HUES48 (cell line): ENCODE results near the gene RRP9.
"Not testable (repeated sequence)": the region's sequence is repeated elsewhere in the genome, so short reads cannot be mapped to it uniquely, and the experiment has no call there.

Source experiments
- H3K27ac ChIP-seq: one replicate; pipeline ENCODE4 v1.7.0; 2013; ENCODE audit warnings: low read depth, low read length, inconsistent platforms
- H3K27me3 ChIP-seq: 2 replicates; pipeline ENCODE4 v1.6.1; 2013; ENCODE audit warnings: mild to moderate bottlenecking, low read length; ENCODE audit not compliant: control insufficient read depth, insufficient read depth
- H3K36me3 ChIP-seq: 2 replicates; pipeline ENCODE4 v1.6.1; 2013; ENCODE audit warnings: low read length; ENCODE audit not compliant: control insufficient read depth, insufficient read depth
- H3K4me1 ChIP-seq: 2 replicates; pipeline ENCODE4 v1.6.1; 2013; ENCODE audit warnings: mild to moderate bottlenecking, low read length; ENCODE audit not compliant: control insufficient read depth, insufficient read depth
- H3K4me3 ChIP-seq: 2 replicates; pipeline ENCODE4 v1.5.1; 2013; ENCODE audit warnings: mild to moderate bottlenecking, low read depth, low read length
- H3K9ac ChIP-seq: 2 replicates; pipeline ENCODE4 v1.6.1; 2013; ENCODE audit warnings: mild to moderate bottlenecking, low read depth, low read length, moderate library complexity
- H3K9me3 ChIP-seq: 2 replicates; pipeline ENCODE4 v1.6.1; 2013; ENCODE audit warnings: low read length; ENCODE audit not compliant: control insufficient read depth, insufficient read depth

Gene RRP9, protein sequence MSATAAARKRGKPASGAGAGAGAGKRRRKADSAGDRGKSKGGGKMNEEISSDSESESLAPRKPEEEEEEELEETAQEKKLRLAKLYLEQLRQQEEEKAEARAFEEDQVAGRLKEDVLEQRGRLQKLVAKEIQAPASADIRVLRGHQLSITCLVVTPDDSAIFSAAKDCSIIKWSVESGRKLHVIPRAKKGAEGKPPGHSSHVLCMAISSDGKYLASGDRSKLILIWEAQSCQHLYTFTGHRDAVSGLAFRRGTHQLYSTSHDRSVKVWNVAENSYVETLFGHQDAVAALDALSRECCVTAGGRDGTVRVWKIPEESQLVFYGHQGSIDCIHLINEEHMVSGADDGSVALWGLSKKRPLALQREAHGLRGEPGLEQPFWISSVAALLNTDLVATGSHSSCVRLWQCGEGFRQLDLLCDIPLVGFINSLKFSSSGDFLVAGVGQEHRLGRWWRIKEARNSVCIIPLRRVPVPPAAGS

DNA sequence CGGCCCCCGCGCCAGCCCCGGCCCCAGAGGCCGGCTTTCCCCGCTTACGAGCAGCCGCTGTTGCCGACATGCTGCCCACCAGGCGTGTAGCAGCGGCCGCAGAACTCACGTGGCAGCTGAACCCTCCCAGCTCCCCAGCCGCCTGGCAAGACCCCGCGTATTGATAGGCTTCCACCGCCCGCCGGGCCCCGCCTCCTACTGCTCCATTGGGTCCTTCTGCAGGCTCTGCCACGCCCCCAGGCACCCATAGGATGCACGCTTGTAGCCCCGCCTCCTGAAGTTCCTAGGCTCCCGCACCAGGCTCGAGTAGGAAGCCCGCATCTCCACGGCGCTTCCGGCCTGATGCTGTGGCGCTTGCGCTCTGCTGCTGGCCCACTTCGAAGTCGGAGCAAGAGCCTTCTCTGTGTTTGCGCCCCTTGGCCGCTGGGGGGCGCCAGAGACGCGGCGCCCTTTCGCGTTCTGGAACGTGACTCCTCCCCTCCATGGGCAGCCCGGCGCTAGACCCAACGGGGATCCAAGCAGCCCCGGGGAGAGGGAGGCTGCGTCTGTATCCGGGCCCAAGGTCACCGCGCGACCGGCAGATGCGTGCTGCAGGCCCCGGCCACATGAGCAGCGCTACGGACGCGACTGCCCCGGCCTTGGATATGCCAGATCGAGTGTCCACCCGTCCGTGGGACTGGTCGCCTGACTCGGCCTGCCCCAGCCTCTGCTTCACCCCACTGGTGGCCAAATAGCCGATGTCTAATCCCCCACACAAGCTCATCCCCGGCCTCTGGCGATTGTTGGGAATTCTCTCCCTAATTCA, at the start of gene RRP9, which contains the start of gene PARP3:
TSS of gene RRP9 (minus strand) at position 107 of the 805 bp plus-strand sequence. CDS start at position 70, 37 bp downstream.
TSS of gene PARP3 (plus strand) at position 566 of the 805 bp plus-strand sequence. CDS start 993 bp downstream, outside the sequence.
- Histone ChIP-seq H3K9ac (peak within 1 kb of the TSS; percentile 52), H3K27me3 (no peaks in the 10 kb centered on the region), H3K27ac (peak within 1 kb of the TSS; percentile 72), H3K4me1 (peaks cover 3% of the 10 kb centered on the region; the same call in 1 of the 2 replicates), H3K4me3 (peak within 1 kb of the TSS; percentile 77), H3K9me3 (no peaks in the 10 kb centered on the region), H3K36me3 (peaks cover 28% of the 10 kb centered on the region)

DNA sequence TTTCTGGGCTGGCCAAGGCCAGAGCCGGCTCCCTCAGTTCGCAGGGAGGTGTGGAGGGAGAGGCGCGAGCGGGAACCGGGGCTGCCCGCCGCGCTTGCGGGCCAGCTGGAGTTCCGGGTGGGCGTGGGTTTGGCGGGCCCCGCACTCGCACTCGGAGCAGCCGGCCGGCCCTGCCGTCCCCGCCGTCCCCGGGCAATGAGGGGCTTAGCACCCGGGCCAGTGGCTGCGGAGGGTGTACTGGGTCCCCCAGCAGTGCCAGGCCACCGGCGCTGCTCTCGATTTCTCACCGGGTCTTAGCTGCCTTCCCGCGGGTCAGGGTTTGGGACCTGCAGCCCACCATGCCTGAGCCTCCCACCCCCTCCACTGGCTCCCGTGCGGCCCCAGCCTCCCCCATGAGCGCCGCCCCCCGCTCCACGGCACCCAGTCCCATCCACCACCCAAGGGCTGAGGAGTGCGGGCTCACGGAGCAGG, 48.8 kb upstream of the RRP9 start:
- peak overlapping the region; percentile 42 for H3K27ac ChIP-seq
- not testable (repeated sequence) for H3K27me3 ChIP-seq, H3K9ac ChIP-seq, H3K9me3 ChIP-seq, H3K4me3 ChIP-seq
- H3K4me1 ChIP-seq: peaks cover 11% of the 10 kb centered on the region
- H3K36me3 ChIP-seq: peaks cover 38% of the 10 kb centered on the region

DNA sequence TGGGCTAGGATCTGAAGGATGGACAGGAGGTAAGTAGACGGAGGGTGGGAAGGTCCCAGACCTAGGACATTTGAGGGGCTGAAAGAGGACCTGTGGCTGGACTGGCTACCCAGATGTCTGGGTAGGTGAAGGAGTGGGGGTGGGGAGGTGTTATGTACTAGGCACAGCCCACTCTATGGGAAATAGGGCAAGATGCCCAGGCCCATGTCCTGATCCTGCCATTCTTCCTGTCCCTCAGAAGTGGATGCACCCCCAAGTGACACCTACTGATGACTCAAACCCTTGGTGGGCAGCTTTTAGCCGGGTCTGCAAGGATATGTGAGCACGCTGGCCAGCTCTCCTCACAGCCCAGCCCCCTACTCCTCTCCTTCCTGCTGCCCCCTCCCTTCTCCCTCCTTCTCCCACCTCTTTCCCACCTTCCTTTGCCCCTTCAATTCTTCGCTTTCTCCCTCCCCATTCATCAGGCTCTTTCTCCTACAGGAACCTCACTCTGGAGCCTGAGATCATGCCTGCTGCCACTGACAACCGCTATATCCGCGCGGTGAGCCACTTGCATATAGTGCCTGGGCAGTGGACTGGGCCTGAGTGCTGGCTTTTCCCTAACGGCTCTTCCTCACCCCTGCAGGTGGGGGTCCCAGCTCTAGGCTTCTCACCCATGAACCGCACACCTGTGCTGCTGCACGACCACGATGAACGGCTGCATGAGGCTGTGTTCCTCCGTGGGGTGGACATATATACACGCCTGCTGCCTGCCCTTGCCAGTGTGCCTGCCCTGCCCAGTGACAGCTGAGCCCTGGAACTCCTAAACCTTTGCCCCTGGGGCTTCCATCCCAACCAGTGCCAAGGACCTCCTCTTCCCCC, 46.8 kb upstream of the RRP9 start:
- Histone ChIP-seq H3K9ac (no peak overlapping the region), H3K4me3 (no peak overlapping the region), H3K27ac (no peak overlapping the region)

DNA sequence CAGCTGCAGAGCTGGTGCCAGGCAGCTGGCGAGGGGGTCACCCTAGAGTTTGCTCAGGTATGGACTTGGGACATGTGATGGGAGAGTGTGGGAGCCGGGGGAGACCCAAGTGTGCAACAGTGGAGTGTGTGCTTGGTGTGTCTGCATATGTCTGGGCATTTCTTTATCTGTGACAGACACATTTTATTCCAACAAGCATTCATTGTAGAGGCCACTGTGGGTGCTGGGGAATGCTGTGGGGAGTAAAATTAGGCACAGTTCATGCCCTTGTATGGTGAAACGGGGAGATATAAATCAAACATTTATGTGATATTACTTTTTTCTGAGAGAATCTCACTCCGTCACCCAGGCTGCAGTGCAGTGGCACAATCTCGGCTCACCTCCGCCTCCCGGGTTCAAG, 45.9 kb upstream of the RRP9 start:
- H3K9me3 ChIP-seq: no peaks in the 10 kb centered on the region
- H3K4me3 ChIP-seq: no peak overlapping the region
- no peak overlapping the region for H3K27ac ChIP-seq
- peaks cover 13% of the 10 kb centered on the region for H3K36me3 ChIP-seq
- no peaks in the 10 kb centered on the region for H3K27me3 ChIP-seq
- 0 out of 2 replicates have a peak, but pooled peaks cover 4% of the 10 kb centered on the region for H3K4me1 ChIP-seq
- no peak overlapping the region for H3K9ac ChIP-seq

More for the DNA sequence above, 46.8 kb upstream of the RRP9 start:
- Histone ChIP-seq H3K36me3 (peaks cover 21% of the 10 kb centered on the region), H3K27me3 (no peaks in the 10 kb centered on the region), H3K9me3 (no peaks in the 10 kb centered on the region), H3K4me1 (0 out of 2 replicates have a peak, but pooled peaks cover 4% of the 10 kb centered on the region)

DNA sequence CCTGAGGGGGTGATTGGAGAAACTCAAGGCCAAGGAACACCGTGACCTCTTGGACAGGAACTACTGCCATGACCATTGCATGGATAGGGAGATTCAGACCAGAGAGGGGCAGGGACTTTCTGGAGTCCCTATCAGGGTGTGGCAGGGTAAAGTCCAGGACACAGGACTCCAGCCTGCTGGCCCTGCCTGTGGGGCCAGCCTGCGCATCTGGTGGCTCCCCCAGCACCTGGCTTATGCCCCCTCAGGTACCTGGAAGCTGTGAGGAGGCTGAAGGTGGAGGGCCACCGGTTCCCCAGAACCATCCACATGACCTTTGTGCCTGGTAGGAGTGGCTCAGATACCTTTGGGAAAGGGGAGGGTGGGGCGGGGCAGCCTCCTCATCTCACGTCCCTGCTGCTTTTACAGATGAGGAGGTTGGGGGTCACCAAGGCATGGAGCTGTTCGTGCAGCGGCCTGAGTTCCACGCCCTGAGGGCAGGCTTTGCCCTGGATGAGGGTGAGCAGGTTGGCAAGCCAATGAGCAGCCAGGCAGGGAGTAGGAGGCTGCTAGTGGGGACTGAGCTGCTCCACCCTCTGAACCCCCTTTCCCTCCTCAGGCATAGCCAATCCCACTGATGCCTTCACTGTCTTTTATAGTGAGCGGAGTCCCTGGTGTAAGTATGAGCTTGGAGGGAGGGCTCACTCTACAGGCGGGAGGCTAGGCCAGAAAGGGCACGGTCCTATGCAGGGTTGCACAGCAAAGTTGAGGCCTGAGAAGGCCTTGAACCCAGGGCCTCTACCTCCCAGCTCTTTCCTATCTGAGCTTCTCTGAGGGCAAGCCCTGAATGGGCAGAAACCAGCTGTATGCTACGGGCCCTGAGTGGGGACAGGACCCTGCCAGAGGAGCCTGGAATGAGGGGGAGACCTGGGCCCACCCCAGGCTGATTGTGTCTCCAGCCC, 44.6 kb upstream of the RRP9 start:
- Histone ChIP-seq H3K9ac (no peak overlapping the region), H3K27ac (no peak overlapping the region), H3K4me1 (peaks cover 8% of the 10 kb centered on the region; the same call in 1 of the 2 replicates)

DNA sequence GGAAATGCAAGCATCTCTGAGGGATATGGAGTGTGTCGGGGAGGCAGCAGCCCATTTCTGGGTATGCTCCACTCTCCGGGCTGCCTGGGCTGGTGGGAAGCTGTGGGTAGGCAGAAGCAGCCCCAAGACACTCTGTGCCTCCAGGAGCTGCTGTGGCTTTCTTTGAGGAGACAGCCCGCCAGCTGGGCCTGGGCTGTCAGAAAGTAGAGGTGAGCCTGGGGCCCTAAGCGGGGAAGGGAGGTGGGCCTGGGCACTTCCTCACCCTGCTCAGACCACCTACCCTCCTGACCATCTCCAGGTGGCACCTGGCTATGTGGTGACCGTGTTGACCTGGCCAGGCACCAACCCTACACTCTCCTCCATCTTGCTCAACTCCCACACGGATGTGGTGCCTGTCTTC, 43.4 kb upstream of the RRP9 start:
- H3K27ac ChIP-seq: no peak overlapping the region
- no peaks in the 10 kb centered on the region for H3K27me3 ChIP-seq
- peaks cover 3% of the 10 kb centered on the region; the same call in 1 of the 2 replicates for H3K36me3 ChIP-seq
- peaks cover 8% of the 10 kb centered on the region; the same call in 1 of the 2 replicates for H3K4me1 ChIP-seq
- no peak overlapping the region for H3K4me3 ChIP-seq
- H3K9me3 ChIP-seq: no peaks in the 10 kb centered on the region
- no peak overlapping the region for H3K9ac ChIP-seq

More for the DNA sequence above, 44.6 kb upstream of the RRP9 start:
- no peaks in the 10 kb centered on the region for H3K27me3 ChIP-seq
- H3K4me3 ChIP-seq: no peak overlapping the region
- H3K36me3 ChIP-seq: peaks cover 3% of the 10 kb centered on the region; the same call in 1 of the 2 replicates
- H3K9me3 ChIP-seq: no peaks in the 10 kb centered on the region

DNA sequence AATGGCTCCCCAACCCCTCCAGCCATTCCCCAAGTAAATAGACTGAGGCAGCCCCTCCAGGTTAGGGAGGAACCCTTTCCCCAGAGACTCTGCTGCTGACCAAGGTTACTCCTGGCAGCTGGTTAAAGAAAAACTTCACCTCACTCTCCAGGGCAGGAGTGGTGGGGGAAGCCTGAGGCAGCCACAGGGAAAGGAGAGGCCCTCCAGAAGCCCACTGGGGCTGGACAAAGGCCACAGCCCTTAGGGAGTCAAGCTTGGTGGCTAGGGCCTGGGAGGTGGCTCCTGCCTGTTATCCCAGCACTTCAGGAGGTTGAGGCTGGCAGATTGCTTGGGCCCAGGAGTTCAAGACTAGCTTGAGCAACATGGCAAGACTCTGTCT, 42.6 kb upstream of the RRP9 start:
- no peak overlapping the region for H3K4me3 ChIP-seq
- H3K9me3 ChIP-seq: no peaks in the 10 kb centered on the region
- peaks cover 3% of the 10 kb centered on the region; the same call in 1 of the 2 replicates for H3K36me3 ChIP-seq
- H3K27ac ChIP-seq: no peak overlapping the region
- no peaks in the 10 kb centered on the region for H3K27me3 ChIP-seq
- H3K9ac ChIP-seq: no peak overlapping the region
- peaks cover 8% of the 10 kb centered on the region; the same call in 1 of the 2 replicates for H3K4me1 ChIP-seq

DNA sequence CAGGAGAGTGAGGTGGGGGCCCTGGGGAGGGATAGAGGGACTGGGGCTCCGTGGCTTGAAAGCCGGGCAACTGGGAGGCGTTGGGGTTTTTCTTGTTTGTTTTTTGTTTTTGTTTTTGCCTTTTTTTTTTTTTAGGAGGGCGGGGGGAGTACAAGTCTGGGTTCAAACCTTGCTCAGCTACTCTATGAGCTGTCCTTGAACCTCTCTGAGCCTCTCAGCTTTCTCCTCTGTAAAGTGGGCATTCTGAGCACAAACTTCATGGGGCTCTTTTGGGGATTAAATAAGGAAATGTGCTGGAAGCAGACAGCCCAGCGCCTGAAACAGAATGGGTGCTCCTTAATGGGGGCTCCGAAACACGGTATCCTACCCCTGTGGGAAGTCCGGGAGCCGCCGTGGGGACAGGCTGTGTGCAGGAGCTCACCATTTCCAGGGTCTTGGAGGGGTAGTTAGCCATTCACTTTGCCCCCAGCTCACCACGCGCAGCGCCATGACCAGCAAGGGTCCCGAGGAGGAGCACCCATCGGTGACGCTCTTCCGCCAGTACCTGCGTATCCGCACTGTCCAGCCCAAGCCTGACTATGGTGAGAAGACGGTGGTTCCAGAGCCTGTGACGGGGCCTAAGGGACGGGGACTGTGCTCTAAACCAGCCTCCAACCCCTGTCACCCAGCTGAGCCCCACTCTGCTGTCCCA, 42.0 kb upstream of the RRP9 start:
- peak overlapping the region; percentile 94 for H3K27ac ChIP-seq
- H3K9ac ChIP-seq: peak overlapping the region; percentile 59
- no peaks in the 10 kb centered on the region for H3K36me3 ChIP-seq
- H3K4me1 ChIP-seq: peaks cover 8% of the 10 kb centered on the region; the same call in 1 of the 2 replicates
- no peaks in the 10 kb centered on the region for H3K9me3 ChIP-seq
- H3K4me3 ChIP-seq: peak overlapping the region; percentile 76
- H3K27me3 ChIP-seq: no peaks in the 10 kb centered on the region
